GM12864 (cell line): ENCODE results near the gene PTTG2.

Experiments used
- DNase-seq: peaks from one replicate; pipeline ENCODE4 v3.0.0-alpha.2; 2011; ENCODE audit warnings: low read depth
- H3K4me3 ChIP-seq: 2 replicates; pipeline ENCODE4 v1.5.1; 2011; ENCODE audit warnings: mild to moderate bottlenecking, low read depth, low read length, control low read depth
- TF ChIP-seq, protein P1 (sequence below): IDR thresholded peaks from 2 replicates; pipeline ENCODE4 v1.5.1; 2011; ENCODE audit warnings: low read depth, mild to moderate bottlenecking, moderate library complexity, low read length, control low read depth, inconsistent platforms; ENCODE audit errors: missing control alignments

Gene PTTG2

GRCh38 chr4:37993806-37994205, 33.6 kb downstream of the PTTG2 start:
- H3K4me3 ChIP-seq = no peak overlapping the region
- TF ChIP-seq, protein P1, sequence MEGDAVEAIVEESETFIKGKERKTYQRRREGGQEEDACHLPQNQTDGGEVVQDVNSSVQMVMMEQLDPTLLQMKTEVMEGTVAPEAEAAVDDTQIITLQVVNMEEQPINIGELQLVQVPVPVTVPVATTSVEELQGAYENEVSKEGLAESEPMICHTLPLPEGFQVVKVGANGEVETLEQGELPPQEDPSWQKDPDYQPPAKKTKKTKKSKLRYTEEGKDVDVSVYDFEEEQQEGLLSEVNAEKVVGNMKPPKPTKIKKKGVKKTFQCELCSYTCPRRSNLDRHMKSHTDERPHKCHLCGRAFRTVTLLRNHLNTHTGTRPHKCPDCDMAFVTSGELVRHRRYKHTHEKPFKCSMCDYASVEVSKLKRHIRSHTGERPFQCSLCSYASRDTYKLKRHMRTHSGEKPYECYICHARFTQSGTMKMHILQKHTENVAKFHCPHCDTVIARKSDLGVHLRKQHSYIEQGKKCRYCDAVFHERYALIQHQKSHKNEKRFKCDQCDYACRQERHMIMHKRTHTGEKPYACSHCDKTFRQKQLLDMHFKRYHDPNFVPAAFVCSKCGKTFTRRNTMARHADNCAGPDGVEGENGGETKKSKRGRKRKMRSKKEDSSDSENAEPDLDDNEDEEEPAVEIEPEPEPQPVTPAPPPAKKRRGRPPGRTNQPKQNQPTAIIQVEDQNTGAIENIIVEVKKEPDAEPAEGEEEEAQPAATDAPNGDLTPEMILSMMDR = no peak
- DNase-seq = no peak

- no peak overlapping the region for H3K4me3 ChIP-seq
- DNase-seq = no peak
- TF ChIP-seq, protein P1 = no peak
Measured at GRCh38 chr4:37994569-37994968, 34.4 kb downstream of the PTTG2 start.

GRCh38 chr4:37995299-37995821, 35.2 kb downstream of the PTTG2 start:
- no peak for DNase-seq
- no peak overlapping the region for H3K4me3 ChIP-seq
- TF ChIP-seq, protein P1 = no peak

DNA sequence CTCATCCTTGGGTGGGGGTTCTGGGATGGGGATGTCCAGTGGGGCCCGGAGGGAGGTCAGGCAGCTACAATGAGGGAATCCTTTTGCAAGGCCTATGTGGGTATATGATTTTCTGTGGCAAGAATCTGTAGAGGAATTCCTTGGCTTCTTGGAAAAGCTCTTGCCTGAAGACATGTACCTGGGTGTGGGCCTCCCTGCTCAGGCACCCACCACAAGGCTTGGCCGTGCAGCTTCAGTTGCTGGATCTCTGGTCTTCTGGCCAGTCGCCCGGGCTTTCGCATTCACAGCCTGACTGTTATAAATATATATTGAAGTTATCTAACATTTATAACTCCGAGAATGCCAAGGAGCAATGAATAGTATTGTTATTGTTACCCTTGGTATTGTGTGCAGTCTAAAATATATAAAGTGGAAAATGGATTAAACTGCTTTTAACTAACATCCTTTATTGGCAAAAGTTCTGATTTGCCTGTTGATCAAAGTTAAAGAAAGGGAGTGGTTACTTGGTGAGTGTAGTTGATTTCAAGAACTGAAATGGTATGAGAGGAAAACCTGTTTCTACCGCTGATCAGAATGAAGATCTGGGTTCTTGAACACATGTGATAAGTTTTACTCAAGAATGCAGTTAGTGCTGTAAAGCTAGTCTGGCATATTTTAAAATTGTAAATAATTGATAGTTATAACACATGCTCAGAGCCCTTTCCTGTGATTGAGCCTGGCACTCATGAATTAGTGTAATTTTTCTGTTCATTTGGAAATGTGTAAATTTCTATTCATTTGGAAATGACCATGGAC, 36.0 kb downstream of the PTTG2 start:
- TF ChIP-seq, protein P1 = no peak
- DNase-seq = no peak
- H3K4me3 ChIP-seq = no peak overlapping the region

DNA sequence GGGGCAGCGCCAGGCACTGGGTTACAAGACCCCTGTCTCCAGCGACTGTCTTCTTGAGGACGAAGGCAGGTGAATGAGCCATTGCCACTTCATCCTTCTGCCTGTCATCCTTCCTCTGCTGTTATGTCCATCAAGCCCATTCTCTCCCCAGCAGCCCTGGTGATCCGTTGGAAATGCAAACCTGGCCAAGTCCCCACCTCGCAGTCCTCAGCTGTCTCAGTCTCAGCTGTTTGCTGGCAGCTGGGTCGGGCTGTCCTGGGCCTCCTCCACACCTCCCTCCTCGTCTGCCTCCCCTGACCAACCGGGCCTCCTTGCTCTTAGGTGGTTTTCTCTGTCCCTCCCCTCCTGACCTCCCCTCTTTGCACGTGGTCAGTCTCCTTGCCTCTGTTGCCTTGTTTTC, 38.0 kb downstream of the PTTG2 start:
- TF ChIP-seq, protein P1 = no peak
- H3K4me3 ChIP-seq = no peak overlapping the region

GRCh38 chr4:37999000-37999716, 39.0 kb downstream of the PTTG2 start:
- TF ChIP-seq, protein P1 = no peak

More for the DNA sequence above, 38.0 kb downstream of the PTTG2 start:
- DNase-seq = no peak

More at GRCh38 chr4:37999000-37999716, 39.0 kb downstream of the PTTG2 start:
- DNase-seq = no peak
- H3K4me3 ChIP-seq = no peak overlapping the region
